GM18517 (cell line): ENCODE data around the gene MAPK8.

Experiments
- ATAC-seq: cut with Tn5 transposase; IDR thresholded peaks from one replicate; pipeline ENCODE4 v1.9.1; 2021; ENCODE audit warnings: mild to moderate bottlenecking, moderate library complexity; ENCODE audit not compliant: unreplicated experiment

The MAPK8 gene

DNA sequence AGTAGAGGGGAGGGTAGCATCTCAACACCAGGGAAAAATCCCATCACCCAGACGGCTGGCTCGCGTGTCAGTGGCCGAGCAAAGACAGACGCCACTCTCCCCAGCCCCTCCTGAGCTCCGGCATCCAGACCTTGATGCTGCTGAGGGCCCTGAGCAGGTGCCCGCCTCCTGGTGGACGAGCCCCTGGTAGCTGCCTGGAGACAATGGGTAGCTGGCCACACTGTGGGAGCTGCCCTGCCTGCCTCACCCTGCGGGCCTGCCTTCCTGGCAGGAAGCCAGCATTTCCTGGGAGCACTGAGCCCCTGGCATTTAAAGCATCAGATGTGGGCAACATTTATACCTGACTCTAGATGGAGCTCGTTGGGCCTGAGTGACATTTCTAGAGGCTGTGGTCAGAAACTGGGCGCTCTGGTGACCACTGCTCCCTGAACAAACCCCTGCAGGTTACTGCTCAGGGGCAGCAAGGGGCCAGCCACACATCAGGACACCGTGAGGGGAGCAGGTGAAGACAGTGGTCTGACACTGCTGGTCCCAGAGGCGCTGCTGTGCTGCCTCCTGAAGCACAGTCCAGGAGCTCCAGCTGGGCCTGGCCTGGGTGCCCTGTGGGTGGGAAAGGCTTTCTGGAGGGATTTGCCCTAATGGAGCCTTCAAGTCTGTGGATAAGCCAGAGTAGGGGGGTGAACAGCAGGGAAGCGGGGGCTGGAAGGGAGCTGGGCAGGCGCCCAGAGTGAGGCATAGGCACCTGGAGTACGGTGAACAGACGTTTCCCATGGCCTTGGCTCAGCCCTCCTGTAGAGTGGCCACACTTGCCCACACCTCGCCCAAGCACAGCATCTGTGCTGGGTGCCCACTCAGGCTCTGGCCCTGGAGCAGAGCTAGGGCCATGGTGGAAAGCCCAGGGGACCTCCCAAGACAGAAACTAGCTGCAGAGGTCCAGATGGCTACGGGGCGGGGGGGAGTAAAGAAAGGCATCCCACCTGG is 138.7 kb downstream of the MAPK8 start:
- ATAC-seq, result no peak

DNA sequence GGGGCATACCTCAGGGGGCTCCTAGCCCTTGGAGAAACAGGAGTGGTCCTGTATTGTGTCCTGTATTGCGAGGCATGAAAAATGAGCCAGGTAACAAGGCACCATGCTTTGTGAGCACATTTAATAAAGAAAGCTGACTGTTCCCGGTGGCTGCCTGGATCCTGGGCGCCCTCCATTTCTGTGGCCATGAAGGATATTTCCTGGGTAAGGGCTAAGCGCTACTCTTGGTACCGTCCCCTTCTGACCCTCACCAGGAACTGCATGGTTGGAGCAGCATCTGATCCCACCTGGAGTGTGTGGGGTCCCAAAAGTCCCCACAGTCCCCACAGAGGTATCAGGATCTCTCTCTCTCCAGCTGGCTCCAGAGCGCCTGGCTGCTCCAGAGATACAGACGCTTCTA is 139.5 kb downstream of the MAPK8 start:
- no peak for ATAC-seq

DNA sequence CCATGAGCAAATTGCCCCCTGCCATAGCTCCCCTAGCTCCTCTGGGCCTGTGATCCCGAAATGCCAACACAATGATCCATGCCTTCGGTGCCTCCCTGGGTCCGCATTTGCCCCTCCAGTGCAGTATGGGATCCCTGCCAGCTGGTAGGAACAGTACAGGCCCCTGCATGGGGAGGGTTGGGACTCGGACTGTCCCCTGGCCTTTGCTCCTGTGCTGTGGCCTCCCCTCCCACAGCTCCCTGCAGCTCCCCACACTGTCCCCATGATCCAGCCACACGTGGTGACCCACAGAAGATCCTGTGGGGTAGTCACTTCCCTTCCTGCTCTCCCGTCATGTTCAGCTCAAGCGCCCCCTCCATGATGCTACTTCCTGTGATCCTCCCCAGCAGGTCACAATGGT is 140.3 kb downstream of the MAPK8 start:
- no peak for ATAC-seq

DNA sequence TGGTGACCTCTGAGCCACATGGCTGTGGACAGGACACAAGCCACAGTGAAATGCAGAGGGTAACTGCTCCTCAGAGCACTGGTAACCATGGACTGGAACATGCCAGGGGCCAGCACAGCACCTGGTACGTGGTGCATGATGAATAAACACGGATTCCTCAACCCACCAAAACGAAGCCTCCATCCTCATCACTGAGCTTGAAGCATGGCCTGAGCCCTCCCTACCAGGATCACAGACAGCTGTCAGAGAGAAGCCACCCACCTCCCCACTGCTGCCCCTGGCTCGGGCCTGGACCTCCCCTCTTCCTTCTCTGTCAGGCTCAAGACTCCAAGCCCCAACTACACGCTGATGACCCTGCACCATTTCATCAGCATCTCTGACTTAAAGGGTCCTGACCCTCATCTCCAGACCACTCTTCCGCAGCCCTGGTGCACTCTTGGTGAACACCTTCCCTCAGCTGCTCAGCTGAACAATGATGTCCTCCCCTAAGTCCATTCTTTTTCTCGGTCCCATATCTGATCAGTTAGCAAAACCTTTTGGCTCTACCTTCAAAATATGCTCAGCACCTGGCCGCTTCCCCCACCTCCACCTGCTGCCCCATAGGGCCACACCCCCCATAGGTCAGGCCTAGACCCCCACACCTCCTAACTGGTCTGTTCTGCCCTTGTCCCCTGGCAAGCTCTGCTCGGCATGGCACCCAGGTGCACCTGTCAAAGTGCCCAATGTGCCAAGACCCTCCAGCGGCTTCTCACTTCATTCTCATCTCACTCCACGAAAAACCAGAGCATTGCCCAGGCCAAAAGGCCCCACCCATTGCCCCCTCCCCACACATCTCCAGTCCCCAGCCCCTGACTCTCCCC is 141.1 kb downstream of the MAPK8 start:
- no peak for ATAC-seq

DNA sequence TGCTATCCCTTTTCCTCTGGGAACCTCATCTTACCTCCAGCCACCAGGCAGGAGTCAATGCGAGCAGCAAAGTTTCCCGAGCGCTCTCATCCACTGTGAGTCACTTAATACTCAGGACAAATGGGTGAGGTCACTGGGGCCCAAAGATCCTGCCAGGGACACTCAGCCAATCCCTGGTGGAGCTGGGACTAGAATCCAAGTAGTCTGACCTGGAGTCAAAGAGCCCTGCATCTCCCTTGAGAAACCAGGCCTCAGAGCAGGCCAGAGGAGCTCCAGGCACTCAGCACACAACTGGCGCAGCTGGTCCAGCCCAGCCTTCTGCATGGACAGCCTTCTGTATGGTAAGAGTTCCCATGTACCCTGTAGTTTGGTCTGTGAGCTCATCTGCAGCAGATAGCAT is 142.3 kb downstream of the MAPK8 start:
- ATAC-seq, result no peak

DNA sequence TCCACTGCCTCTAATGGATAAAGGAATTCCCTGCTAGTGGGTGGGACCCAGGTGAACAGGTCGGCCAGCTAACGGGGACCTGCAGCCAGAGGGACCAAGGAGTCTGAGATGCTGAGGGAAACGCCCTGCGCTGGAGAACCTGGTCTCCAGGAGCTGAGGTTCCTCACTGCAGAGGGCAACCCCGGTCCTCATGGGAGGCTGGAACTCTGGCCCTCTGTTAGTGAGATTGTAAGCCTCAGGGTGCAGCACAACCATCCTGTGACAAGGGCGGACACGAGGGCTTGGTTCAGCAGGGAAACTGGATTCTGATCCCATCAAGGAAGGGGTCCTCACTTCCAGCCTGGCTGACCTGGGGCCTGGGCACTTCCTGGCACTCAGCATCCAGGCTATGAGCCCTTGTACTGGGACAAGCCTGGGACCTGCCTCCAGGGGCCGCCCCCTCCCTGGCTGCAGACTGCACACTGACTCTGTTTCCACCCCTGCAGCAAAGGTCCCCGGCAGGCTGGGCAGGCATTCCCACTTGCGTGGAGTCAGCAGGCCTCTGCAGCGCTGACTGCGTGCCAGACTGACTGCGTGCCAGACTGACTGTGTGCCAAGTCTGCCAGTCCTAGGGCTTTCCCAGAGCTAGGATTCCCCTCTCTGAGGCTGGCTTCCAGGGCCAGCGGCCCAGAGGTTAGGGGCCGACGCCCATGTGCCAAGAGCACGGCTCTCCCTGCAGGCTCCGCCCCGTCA is 143.2 kb downstream of the MAPK8 start:
- ATAC-seq, result no peak

DNA sequence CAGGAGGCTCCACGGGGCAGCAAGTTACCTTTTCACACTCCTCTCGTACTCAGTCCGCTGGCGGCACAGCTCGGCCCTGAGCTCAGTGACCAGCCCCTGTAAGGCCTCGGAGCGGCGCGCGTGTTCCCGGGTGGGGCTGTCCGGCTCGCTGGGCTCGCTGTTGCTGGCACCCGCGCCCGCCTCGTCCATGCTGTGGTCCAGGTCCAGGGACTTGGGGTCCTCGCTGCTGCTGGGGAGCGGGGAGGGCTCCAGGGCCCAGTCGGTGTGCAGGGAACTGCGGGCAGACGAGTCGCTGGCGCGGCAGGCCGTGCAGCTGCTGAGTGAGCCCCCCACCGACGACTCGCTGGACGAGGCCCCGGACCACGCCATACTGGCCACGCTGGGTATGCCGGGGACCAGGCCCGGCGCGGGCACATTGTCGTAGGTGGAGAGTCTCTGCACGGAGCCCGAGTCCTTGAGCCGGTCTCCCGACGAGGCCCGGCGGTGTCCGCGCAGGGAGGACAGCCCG is 143.8 kb downstream of the MAPK8 start:
- no peak for ATAC-seq

DNA sequence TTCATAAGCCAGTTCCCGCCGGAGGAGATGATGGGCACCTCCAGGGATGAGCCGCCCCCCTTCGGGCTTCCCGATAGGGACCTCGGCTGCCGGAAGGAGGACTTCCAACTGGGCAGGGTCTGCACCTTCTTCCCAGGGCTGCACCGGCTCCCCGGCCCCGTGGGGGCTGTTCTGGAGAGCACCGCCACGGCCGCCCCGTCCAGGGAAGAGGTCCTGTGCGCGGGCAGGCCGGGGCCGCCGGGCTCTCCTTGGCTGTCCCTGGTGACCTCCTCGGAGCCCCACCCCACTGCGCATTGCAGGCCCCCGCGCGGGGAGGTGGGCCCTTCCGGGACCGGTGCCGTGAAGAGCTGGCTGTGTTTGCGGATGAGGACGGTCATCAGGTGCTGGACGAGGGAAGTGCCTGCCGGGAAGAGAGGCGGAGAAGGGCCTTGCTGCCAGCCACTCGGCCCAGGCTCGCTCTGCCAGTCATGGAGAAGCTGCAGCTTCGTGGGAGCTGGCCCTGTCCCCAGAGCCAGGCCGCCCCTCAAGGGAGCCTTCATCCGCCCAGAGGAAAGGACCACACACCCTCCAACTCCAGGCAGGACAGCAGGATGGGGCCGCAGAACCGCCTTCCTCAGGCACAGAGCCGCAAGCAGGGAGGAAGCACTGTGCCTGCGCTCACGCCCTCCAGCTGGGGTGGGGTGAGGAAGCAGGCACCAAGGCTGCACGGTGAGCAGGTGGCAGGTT is 144.4 kb downstream of the MAPK8 start:
- no peak for ATAC-seq

DNA sequence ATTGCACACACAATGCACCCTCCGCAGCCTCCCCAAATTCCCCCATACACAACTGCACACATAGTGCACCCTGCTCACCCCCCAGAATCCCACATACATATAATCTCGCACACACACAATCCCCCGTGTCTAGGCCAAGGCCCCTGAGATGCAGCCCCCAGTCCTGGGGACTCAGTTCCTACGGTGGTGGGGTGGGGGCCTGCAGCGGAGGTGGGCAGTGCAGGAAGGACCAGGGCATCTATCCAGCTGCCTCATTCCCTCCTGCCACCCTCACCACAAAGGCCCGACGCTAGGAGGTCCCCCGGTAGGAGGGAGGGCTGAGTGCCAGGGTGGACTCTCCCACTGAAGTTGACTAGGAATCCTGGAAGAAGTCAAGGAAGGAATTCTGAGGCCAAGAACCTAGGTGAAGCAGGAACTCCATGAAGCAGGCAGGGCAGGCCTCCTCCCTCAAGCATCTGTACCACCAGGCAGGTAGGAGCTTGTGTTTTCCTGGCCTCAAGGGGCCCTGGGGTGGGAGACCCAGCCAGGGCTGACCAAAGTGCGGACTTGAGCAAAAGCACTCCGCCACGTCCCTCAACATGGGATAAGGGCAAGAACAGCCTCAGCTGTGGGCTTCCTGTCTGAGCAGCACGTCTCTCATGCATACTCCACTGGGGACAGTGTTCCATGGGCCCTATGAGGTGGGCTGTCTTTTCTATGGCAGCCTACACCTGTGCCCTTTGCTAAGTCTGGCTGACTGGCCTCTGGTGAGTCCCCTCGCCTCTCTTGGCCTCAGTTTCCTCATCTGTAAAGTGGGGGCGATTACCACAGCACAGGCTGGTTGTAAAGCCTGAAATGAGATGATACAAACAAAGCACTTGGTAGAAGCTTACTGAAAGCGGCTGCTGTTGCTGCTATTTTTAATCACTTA is 145.7 kb downstream of the MAPK8 start:
- ATAC-seq, result no peak

DNA sequence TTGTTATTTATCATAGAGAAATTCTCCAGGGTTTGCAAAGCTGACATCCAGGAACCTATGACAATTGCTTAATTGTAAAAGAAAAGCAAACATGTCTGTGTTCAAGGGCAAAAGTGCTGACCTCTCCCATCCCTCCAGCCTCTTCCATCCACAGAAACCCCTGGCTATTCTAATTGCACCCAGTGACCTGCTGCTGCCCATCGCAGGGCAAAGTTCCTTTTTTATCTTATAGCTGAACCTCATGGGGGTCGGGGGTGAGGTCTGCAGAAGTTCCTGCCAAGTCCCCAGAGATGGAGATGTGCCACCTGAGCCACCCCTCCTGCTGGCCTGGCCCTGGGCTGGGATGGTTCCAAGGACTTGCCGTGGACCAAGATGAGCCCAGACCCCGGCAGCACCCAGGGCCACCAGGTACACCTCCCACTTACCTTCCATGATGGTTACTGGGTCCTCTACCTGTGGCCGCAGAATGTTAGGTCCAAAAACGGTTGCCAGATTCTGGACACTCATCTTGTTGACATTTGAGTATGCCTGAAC is 146.5 kb downstream of the MAPK8 start:
- no peak for ATAC-seq

DNA sequence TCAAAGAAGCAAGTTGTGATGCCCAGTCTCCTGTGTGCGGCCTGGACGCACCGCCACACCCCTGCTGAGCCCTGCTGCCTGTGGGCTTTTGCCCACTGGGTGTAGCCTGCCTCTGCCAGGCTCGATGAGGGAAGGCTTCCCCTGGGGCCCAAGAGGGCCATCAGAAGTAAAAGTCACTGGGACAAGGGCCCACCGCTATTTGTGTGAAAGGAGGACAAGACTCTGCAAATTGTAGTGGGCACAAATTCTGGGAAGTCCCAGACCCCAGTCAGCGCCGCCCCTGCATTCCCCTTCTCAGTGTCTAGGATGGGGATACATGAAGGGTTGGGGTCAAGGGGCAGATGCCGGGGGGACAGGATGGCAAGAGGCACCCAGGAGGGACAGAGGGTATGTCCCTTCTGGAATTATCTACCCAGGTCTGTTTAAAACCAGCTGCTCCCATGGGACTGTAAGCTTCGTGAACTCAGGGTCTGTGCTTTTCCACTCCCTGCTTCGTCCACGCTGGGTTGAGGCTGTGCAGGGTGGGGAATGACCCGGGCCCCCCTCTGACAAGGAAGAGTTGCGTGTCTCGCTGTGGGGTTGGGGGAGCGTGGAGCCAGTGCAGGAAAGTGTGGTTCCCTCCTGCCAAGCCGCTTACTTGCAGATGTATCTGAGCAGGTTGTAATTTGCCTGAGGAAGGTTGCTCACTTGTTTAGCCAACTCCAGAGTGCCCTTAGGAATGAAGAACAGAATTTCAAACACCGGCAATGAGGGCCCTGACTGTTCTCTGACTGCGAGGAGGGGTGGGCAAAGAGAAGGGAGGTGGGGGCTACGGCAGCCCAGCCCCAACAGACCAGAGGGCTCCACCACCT is 147.2 kb downstream of the MAPK8 start:
- ATAC-seq, result no peak

DNA sequence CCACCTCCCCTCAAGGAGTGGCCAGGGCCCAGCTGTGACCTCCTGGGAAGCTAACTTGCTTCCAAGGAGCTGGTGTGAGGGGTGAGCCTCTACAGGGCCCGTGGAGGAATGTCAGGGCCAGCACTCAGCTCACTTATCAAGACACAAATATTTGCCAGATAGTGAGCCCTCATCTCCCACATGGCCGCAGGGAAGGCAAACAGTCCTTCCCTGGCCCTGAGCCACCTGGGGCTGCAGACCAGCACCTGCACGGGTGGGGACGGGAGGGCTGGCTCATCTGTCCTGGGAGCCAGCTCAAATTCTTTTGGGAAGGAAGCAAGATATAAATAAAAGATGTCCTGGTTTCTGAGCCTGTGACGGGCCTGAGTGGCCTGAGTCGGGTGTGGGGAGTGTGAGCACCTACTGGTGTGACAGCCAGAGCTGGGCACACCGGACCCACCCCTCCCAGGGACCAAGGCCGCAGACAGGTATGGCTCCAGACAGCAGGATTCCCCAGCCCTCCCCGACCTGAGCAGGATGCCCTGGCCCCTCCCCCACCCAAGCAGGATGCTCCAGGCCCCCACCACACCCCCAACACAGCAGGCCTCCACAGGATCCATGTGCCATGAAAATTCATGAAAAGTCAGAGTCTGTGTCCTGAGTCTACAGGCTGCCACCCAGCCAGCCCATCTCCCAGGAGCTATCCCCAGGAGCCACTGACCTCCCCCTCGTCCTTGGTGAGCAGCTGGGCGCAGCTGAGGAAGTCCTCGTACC is 148.0 kb downstream of the MAPK8 start:
- no peak for ATAC-seq

DNA sequence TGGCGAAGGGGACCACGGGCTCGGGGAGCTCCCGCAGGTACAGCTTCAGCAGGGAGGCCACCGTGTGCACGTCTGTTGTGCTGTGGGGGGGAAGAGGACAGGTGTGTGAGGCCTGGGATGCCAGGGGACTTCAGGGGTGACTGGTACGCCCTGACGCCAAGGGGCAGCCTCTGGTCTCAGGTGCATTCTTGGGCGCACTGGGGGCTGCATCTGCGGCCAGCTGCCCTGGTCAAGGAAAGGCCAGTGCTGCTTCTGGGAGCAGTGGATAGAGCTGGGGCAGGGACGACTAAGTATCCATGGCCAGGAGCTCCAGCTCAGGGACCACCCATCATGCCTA is 148.5 kb downstream of the MAPK8 start:
- no peak for ATAC-seq

DNA sequence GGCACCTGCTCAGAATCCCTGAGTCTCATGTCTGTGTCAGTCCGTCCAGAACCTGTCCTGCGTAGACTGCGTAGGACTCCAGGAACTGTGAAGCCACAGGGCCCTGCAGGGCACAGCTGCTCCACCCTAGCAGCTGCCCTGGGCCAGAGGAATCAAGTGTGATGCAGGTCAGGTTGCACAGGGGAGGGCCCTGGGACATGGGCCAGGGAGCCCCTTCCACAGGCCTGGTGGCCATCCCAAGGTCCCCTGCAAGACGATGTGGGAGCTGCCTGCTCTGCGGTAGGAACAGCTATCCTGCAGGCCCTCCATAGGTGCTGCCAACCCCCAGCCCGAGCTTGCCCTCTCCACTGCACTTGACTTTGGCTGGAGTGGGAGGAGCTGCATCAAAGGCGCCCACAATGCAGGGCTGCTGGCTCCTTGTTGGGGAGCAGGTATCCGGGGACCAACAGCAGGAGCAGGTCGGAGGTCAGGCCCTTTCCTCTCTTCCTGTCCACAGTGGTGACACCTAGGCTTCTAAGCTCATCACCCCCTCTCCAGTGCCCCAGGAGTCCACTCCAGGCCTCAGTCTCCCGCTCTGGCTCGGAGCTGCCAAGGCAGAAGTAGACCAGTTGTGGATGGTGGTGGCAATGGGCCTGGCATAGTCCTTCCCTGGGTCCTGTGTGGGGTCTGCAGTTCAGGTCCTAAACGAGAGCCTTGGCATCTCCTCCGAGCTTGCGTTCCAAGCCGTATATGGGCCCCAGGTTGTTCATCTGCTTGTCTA is 149.1 kb downstream of the MAPK8 start:
- ATAC-seq, result no peak

DNA sequence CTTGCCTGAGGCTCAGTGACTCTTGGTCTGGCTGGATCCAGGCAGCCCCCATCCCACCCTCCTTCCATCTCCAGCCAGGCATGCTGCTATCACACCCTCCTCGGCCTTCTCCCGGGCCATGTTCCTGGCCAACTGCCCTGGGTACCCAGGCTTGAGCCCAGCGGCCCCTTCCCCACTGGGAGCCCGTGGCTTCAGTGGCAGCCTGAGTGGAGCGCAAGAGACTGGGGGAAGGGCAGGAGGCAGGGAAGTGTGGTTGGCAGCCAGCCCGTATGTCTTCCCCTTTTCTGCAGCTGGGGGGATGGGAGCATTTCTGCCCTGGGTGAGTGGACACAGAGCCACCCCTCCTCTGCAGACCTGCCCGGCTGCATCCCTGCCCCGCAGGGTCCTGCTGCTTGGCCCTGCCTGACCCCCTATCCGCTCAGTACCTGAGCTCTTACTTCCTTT is 149.9 kb downstream of the MAPK8 start:
- no peak for ATAC-seq
